22Rv1 (cell line): Measurements from ENCODE around the gene PER3.

Experiments
- H3K27ac ChIP-seq: fragments of 450-650 bp; 2 replicates; pipeline ENCODE4 v1.5.1; 2017
- CTCF ChIP-seq: fragments of 450-650 bp; IDR thresholded peaks from 2 replicates; pipeline ENCODE4 v1.5.1; 2017; ENCODE audit warnings: mild to moderate bottlenecking
- ZFX ChIP-seq: fragments of 450-650 bp; IDR thresholded peaks from 2 replicates; pipeline ENCODE4 v1.6.1; 2017; ENCODE audit warnings: antibody characterized with exemption, borderline replicate concordance

The PER3 gene

GRCh38 chr1:7778133-7778628 lies 5.9 kb upstream of the PER3 start:
- no peak for TF ChIP-seq ZFX
- no peak for TF ChIP-seq CTCF
- H3K27ac ChIP-seq, result no peak overlapping the region

DNA sequence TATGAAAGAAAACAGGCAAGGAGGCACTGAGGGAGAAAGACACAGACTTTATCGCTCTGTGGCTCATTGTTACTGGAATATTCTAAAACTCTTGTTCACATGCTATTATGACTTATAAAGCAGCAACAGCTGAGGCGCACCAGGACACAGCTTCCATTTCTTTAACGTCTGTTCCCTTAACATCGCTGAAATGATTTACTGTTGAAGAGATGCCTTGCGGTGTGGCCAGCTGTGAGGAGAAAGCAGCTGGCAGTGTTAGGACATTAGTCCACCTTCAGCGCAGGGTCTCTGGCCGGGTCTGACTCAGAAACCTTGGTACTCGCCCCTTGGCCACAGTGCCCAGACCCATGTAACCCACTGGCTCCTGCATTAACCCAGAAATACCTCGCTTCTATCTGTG lies 3.1 kb upstream of the PER3 start:
- H3K27ac ChIP-seq, result no peak overlapping the region
- no peak for TF ChIP-seq ZFX
- TF ChIP-seq CTCF, result no peak

GRCh38 chr1:7781501-7781900 lies 2.6 kb upstream of the PER3 start:
- no peak overlapping the region for H3K27ac ChIP-seq
- TF ChIP-seq ZFX (no peak), CTCF (no peak)

- no peak overlapping the region for H3K27ac ChIP-seq
- TF ChIP-seq CTCF (no peak), ZFX (no peak)
Observed at GRCh38 chr1:7781923-7782495, 2.1 kb upstream of the PER3 start.

- no peak for TF ChIP-seq CTCF
- TF ChIP-seq ZFX, result no peak
- peak overlapping the region; percentile 46 for H3K27ac ChIP-seq
Observed at GRCh38 chr1:7783178-7783711, 846 bp upstream of the PER3 start.

GRCh38 chr1:7784492-7785071 lies 491 bp downstream of the PER3 start:
- TF ChIP-seq ZFX (no peak), CTCF (no peak)

GRCh38 chr1:7785108-7785507 lies 1.0 kb downstream of the PER3 start:
- no peak overlapping the region for H3K27ac ChIP-seq
- TF ChIP-seq ZFX, result no peak
- no peak for TF ChIP-seq CTCF

More at GRCh38 chr1:7784492-7785071, 491 bp downstream of the PER3 start:
- H3K27ac ChIP-seq, result peak overlapping the region; percentile 61
